K562 (cell line): Measurements from ENCODE around the gene ANK3. TPM values are rescaled to one million over a fixed set of nuclear protein-coding genes. Genes with fewer than 3 reads are reported as not detected.

Experiments
- ATF3 ChIP-seq, 2 experiments: fragments of 450-650 bp in 1 of 2; sonication (generic) in 1 of 2; formaldehyde crosslinking in 1 of 2; IDR thresholded peaks in 1 of 2; conservative IDR thresholded peaks in 1 of 2; 2 replicates each; pipeline versions ENCODE4 v1.6.1 to v1.8.1; 2016 to 2023; ENCODE audit warnings: mild to moderate bottlenecking in 2 of 2, moderate library complexity in 2 of 2, inconsistent platforms in 1 of 2, missing genetic modification reagents in 1 of 2
- CBFB ChIP-seq: sonication (generic); formaldehyde crosslinking; IDR thresholded peaks from 2 replicates; pipeline ENCODE4 v1.4.0; 2020; ENCODE audit warnings: mild to moderate bottlenecking, missing genetic modification reagents
- IRF2 ChIP-seq: sonication (generic); formaldehyde crosslinking; IDR thresholded peaks from 2 replicates; pipeline ENCODE4 v1.8.1; 2022; ENCODE audit warnings: mild to moderate bottlenecking, missing genetic modification reagents
- MBD2 ChIP-seq: sonication (generic); IDR thresholded peaks from 2 replicates; pipeline ENCODE4 v1.6.1; 2016; ENCODE audit warnings: low read depth, borderline replicate concordance
- STAT5A ChIP-seq: IDR thresholded peaks from 2 replicates; pipeline ENCODE4 v1.6.1; 2012; ENCODE audit warnings: low read length, inconsistent platforms, borderline replicate concordance
- ZBTB17 ChIP-seq: fragments of 450-650 bp; formaldehyde crosslinking; IDR thresholded peaks from 2 replicates; pipeline ENCODE4 v1.4.0; 2020; ENCODE audit warnings: mild to moderate bottlenecking
- ZNF12 ChIP-seq: sonication (generic); formaldehyde crosslinking; IDR thresholded peaks from 2 replicates; pipeline ENCODE4 v1.4.0; 2020; ENCODE audit warnings: mild to moderate bottlenecking, missing genetic modification reagents
- ZNF347 ChIP-seq: fragments of 450-650 bp; formaldehyde crosslinking; IDR thresholded peaks from 2 replicates; pipeline ENCODE4 v1.4.0; 2020; ENCODE audit warnings: low read depth, mild to moderate bottlenecking, moderate library complexity
- ZNF384 ChIP-seq: IDR thresholded peaks from 2 replicates; pipeline ENCODE4 v1.6.1; 2012; ENCODE audit warnings: low read depth, low read length, improper control_type of control experiment
- ZNF668 ChIP-seq: fragments of 250-450 bp; sonication (Bioruptor Pico); IDR thresholded peaks from 2 replicates; pipeline ENCODE4 v1.8.0; 2022; ENCODE audit warnings: mild to moderate bottlenecking, inconsistent platforms
- ZNF76 ChIP-seq: fragments of 250-450 bp; sonication (Bioruptor Pico); IDR thresholded peaks from 2 replicates; pipeline ENCODE4 v1.4.0; 2020; ENCODE audit warnings: mild to moderate bottlenecking, moderate library complexity, borderline replicate concordance
- polyA plus RNA-seq, 8 experiments: library from polyadenylated mRNA; depleted of rRNA in 4 of 8; stranded (reverse) in 5 of 8; unstranded in 3 of 8; fragments of >200 nt; fragmentation: Nextera tagmentation in 2 of 8; fragmentation: Illumina TruSeq in 1 of 8; extraction: Ambion mirVana in 2 of 8; extraction: Trizol in 1 of 8; gene quantifications; 2 replicates each; pipeline versions ENCODE4 v1.2.1 to v1.2.3, GENCODE V29; 2011 to 2014; ENCODE audit warnings: inconsistent platforms in 1 of 8, missing spikeins in 1 of 8
- total RNA-seq, 7 experiments: library from RNA; depleted of rRNA in 6 of 7; stranded (reverse); fragments of >200 nt in 6 of 7; fragmentation: Illumina TruSeq in 2 of 7; extraction: Trizol in 2 of 7; gene quantifications; 2 replicates each; pipeline versions ENCODE4 v1.2.1 to v1.2.3, GENCODE V29; 2011 to 2021; ENCODE audit warnings: low replicate concordance in 1 of 7
- TF ChIP-seq, protein P1 (sequence below): fragments of 450-650 bp; IDR thresholded peaks from 2 replicates; pipeline ENCODE4 v1.6.1; 2016; ENCODE audit warnings: missing biosample characterization, missing genetic modification characterization
- TF ChIP-seq, protein P2 (sequence below): IDR thresholded peaks from 2 replicates; pipeline ENCODE4 v1.6.1; 2011; ENCODE audit not compliant: insufficient read length; ENCODE audit errors: extremely low read depth
- TF ChIP-seq, protein P3 (sequence below): fragments of 450-650 bp; IDR thresholded peaks from 2 replicates; pipeline ENCODE4 v1.6.1; 2016; ENCODE audit warnings: mild to moderate bottlenecking, moderate library complexity

ANK3 gene
- total and polyA plus RNA-seq, 9 of the 15 experiments (the other 6 are each of a cell fraction or from before 2014, with no cell fraction given): 10.0 to 32.3 (median 17.9) TPM

DNA sequence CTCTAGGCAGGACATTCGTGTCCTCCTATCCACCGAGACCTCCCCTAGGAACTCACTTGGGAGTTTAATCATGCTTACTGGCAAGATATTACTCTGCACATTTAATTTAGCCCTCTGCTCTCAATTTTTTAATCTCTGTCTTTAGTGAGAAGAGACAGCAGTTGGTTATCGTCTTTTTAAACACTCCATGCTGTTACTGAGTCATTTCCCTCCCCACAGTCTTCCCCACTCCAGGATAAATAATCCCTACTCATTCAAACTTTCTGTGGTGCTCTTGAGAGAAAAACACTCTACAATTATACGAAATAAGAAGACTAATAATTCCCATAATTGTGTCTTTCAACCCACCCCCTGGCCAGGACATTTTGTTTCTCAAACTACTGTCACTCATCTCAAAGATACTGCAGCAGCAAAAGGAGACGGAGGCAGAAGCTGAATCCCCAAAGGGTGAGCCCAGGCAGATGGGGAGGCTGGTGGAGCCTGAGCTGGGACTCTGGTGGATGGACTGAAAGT, 84.2 kb downstream of the ANK3 start (continued):
- TF ChIP-seq, protein P1, sequence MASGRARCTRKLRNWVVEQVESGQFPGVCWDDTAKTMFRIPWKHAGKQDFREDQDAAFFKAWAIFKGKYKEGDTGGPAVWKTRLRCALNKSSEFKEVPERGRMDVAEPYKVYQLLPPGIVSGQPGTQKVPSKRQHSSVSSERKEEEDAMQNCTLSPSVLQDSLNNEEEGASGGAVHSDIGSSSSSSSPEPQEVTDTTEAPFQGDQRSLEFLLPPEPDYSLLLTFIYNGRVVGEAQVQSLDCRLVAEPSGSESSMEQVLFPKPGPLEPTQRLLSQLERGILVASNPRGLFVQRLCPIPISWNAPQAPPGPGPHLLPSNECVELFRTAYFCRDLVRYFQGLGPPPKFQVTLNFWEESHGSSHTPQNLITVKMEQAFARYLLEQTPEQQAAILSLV (tag): no peak
- TF ChIP-seq ZNF384: no peak
- TF ChIP-seq ZNF347 (CRISPR knock-in tag): no peak
- TF ChIP-seq ATF3 (IDR thresholded peaks at IDR 0.05): peak; percentile 62; the same call in 1 of the 2 replicates
- TF ChIP-seq ATF3 (CRISPR knock-in tag; conservative IDR thresholded peaks at IDR 0.05): no peak
- no peak for TF ChIP-seq ZBTB17 (CRISPR knock-in tag)
- no peak for TF ChIP-seq ZNF12 (CRISPR knock-in tag)
- TF ChIP-seq CBFB: no peak
- TF ChIP-seq ZNF668 (CRISPR knock-in tag): no peak
- TF ChIP-seq, protein P2, sequence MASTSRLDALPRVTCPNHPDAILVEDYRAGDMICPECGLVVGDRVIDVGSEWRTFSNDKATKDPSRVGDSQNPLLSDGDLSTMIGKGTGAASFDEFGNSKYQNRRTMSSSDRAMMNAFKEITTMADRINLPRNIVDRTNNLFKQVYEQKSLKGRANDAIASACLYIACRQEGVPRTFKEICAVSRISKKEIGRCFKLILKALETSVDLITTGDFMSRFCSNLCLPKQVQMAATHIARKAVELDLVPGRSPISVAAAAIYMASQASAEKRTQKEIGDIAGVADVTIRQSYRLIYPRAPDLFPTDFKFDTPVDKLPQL: no peak
- no peak for TF ChIP-seq ZNF76 (CRISPR knock-in tag)
- TF ChIP-seq, protein P3, sequence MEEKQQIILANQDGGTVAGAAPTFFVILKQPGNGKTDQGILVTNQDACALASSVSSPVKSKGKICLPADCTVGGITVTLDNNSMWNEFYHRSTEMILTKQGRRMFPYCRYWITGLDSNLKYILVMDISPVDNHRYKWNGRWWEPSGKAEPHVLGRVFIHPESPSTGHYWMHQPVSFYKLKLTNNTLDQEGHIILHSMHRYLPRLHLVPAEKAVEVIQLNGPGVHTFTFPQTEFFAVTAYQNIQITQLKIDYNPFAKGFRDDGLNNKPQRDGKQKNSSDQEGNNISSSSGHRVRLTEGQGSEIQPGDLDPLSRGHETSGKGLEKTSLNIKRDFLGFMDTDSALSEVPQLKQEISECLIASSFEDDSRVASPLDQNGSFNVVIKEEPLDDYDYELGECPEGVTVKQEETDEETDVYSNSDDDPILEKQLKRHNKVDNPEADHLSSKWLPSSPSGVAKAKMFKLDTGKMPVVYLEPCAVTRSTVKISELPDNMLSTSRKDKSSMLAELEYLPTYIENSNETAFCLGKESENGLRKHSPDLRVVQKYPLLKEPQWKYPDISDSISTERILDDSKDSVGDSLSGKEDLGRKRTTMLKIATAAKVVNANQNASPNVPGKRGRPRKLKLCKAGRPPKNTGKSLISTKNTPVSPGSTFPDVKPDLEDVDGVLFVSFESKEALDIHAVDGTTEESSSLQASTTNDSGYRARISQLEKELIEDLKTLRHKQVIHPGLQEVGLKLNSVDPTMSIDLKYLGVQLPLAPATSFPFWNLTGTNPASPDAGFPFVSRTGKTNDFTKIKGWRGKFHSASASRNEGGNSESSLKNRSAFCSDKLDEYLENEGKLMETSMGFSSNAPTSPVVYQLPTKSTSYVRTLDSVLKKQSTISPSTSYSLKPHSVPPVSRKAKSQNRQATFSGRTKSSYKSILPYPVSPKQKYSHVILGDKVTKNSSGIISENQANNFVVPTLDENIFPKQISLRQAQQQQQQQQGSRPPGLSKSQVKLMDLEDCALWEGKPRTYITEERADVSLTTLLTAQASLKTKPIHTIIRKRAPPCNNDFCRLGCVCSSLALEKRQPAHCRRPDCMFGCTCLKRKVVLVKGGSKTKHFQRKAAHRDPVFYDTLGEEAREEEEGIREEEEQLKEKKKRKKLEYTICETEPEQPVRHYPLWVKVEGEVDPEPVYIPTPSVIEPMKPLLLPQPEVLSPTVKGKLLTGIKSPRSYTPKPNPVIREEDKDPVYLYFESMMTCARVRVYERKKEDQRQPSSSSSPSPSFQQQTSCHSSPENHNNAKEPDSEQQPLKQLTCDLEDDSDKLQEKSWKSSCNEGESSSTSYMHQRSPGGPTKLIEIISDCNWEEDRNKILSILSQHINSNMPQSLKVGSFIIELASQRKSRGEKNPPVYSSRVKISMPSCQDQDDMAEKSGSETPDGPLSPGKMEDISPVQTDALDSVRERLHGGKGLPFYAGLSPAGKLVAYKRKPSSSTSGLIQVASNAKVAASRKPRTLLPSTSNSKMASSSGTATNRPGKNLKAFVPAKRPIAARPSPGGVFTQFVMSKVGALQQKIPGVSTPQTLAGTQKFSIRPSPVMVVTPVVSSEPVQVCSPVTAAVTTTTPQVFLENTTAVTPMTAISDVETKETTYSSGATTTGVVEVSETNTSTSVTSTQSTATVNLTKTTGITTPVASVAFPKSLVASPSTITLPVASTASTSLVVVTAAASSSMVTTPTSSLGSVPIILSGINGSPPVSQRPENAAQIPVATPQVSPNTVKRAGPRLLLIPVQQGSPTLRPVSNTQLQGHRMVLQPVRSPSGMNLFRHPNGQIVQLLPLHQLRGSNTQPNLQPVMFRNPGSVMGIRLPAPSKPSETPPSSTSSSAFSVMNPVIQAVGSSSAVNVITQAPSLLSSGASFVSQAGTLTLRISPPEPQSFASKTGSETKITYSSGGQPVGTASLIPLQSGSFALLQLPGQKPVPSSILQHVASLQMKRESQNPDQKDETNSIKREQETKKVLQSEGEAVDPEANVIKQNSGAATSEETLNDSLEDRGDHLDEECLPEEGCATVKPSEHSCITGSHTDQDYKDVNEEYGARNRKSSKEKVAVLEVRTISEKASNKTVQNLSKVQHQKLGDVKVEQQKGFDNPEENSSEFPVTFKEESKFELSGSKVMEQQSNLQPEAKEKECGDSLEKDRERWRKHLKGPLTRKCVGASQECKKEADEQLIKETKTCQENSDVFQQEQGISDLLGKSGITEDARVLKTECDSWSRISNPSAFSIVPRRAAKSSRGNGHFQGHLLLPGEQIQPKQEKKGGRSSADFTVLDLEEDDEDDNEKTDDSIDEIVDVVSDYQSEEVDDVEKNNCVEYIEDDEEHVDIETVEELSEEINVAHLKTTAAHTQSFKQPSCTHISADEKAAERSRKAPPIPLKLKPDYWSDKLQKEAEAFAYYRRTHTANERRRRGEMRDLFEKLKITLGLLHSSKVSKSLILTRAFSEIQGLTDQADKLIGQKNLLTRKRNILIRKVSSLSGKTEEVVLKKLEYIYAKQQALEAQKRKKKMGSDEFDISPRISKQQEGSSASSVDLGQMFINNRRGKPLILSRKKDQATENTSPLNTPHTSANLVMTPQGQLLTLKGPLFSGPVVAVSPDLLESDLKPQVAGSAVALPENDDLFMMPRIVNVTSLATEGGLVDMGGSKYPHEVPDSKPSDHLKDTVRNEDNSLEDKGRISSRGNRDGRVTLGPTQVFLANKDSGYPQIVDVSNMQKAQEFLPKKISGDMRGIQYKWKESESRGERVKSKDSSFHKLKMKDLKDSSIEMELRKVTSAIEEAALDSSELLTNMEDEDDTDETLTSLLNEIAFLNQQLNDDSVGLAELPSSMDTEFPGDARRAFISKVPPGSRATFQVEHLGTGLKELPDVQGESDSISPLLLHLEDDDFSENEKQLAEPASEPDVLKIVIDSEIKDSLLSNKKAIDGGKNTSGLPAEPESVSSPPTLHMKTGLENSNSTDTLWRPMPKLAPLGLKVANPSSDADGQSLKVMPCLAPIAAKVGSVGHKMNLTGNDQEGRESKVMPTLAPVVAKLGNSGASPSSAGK: no peak; the same call in 1 of the 2 replicates
- no peak for TF ChIP-seq MBD2
- no peak for TF ChIP-seq STAT5A
- no peak for TF ChIP-seq IRF2
